ENCODE results near the gene AHDC1. TPM values are rescaled to one million over a fixed set of nuclear protein-coding genes. Genes with fewer than 3 reads are reported as not detected.

The AHDC1 gene
- 10 to 100 TPM; 10.8 to 95.0 (median 35.1) TPM for total RNA-seq
- 10 to 100 TPM in 1 of 3 donors, 1 to 10 TPM in 2; 5.8 to 10.3 (median 8.3) TPM for polyA plus RNA-seq
- long read RNA-seq, donor 1, partial matches to known transcripts, result 8 of 8 reads
- long read RNA-seq, donor 1, other reads (novel, unspliced or antisense), result 0 of 8 reads
- long read RNA-seq, donor 2, partial matches to known transcripts, result 9 of 9 reads
- long read RNA-seq, donor 2, other reads (novel, unspliced or antisense), result 0 of 9 reads
- long read RNA-seq, donor 3, partial matches to known transcripts, result 12 of 12 reads
- long read RNA-seq, donor 3, other reads (novel, unspliced or antisense), result 0 of 12 reads
- long read RNA-seq, donor 4, result 0 reads
- long read RNA-seq, donor 5, partial matches to known transcripts, result 20 of 20 reads
- long read RNA-seq, donor 5, other reads (novel, unspliced or antisense), result 0 of 20 reads
- long read RNA-seq, donor 6, result 0 reads
- long read RNA-seq, donor 7, partial matches to known transcripts, result 16 of 16 reads
- long read RNA-seq, donor 7, other reads (novel, unspliced or antisense), result 0 of 16 reads
- long read RNA-seq, donor 8, partial matches to known transcripts, result 12 of 12 reads
- long read RNA-seq, donor 8, other reads (novel, unspliced or antisense), result 0 of 12 reads
- long read RNA-seq, donor 9, partial matches to known transcripts, result 14 of 14 reads
- long read RNA-seq, donor 9, other reads (novel, unspliced or antisense), result 0 of 14 reads
- long read RNA-seq, donor 10, result 0 reads

DNA sequence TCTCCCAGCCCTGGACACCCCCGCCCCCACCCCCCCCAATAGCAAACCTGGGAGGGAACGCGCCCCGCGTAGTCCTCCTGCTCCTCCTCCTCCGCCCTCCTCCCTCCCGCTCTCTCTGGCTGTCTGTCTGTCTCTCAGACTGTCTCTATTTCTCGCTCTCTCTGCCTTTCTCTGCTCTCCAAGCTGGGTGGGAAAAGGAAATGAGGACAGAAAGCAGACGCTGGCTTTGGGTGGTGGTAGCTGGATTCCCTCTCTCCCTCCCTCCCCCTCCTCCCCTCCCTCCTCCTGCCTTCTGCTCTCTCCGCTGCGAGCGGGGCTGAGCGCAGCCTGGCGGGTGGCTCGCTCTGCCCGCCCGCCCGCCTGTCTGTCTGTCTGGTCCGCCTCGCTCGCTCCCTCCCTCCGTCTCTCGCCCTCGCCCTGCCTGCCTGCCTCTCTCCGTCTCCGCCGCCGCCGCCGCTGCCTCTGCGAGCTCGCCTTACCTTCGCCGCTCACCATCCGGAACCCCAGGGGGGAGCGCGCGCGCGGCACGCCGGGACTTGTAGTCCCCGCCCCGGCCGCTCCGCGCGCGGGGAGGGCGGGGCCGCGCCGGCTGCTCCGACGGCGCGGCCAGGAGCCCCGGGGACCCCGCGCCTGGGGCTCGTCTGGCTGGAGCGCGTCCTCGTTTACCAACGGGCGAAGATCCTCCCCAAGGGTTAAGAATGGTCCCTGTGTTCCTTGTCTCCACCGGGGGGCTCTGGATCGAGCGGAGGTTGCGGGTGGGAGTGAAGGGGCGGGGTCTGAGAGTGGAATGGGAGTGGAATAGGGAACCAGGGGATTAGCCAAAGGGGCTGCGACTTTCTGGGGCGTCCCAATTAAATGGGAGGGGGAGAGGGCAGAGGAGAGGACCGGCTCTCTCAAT is at the start of gene AHDC1:
TSS of gene AHDC1 (minus strand) at position 464 of the 898 bp plus-strand sequence. CDS start 52,029 bp downstream, outside the sequence.
- no peaks in the 10 kb centered on the region for H3K27me3 ChIP-seq
- 0 to 1% (median 0%) methylated on average over 23 to 74 of the region's 74 CpGs for WGBS, 5 donors
- TF ChIP-seq POLR2A (IDR thresholded peaks at IDR 0.05) (peak in 2 of 4 donors; percentile 33 to 71), CTCF (IDR thresholded peaks at IDR 0.05) (peak in 2 of 7 experiments; percentile 16 to 18), EP300 (IDR thresholded peaks at IDR 0.05) (no peak), POLR2AphosphoS5 (IDR thresholded peaks at IDR 0.05) (peak; percentile 86 to 98 (median 97))
- H3K4me3 ChIP-seq, result peak within 1 kb of the TSS; percentile 79 to 98 (median 90)
- no peaks in the 10 kb centered on the region for H3K36me3 ChIP-seq
- H3K27ac ChIP-seq, result peak within 1 kb of the TSS; percentile 89 to 99 (median 96)
- DNase-seq, result peak; percentile 95 to 97
- H3K9me3 ChIP-seq, result no peaks in the 10 kb centered on the region
- peaks cover 36 to 66% (median 62%) of the 10 kb centered on the region in 4 donors for H3K4me1 ChIP-seq
- intact Hi-C loops (cut with DNase I; ENCODE audit: low total_unique reads), result loop anchor here (10.0 kb wide), 1 partner anchor 299 kb away; no protein-coding TSS in a partner anchor

DNA sequence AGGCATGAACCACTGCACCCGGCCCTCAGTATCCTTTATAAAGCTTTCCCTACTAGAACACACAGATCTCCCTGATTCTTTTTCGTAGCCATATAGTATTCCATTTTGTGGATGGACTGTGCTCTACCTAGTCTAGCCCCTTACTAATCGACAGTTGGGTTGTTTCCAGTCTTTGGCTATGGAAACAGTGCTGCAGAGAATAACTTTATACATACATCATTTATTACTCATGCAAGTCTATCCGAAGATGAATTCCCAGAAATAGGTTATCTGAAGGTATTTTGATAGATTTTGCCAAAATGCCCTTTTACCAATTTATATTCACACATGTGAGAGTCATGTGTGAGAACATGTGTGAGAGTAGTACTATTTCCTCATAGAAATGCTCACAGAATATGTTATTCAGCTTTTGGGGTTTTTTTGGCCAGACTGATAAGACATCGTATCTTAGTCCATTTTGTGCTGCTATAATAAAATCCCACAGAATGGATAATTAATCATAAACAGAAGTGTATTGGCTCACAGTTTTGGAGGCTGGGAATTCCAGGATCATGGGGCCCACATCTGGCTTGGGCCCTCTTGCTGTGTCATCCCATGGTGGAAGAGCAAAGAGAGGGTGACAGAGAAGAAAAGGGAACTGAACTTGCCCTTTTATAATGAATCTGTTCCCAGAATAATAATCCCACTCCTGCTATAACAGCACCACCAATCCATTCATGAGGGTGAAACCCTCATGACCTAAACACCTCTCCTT is 48.3 kb upstream of the AHDC1 start:
- Histone ChIP-seq H3K4me3 (no peak overlapping the region), H3K4me1 (peaks cover 0 to 31% (median 8%) of the 10 kb centered on the region in 4 donors), H3K9me3 (no peaks in the 10 kb centered on the region), H3K27me3 (no peaks in the 10 kb centered on the region), H3K27ac (no peak overlapping the region), H3K36me3 (no peaks in the 10 kb centered on the region)
- TF ChIP-seq POLR2AphosphoS5 (IDR thresholded peaks at IDR 0.05), result no peak
- no peak for TF ChIP-seq EP300 (IDR thresholded peaks at IDR 0.05)
- TF ChIP-seq CTCF (IDR thresholded peaks at IDR 0.05), result no peak
- no peak for TF ChIP-seq POLR2A (IDR thresholded peaks at IDR 0.05)
- no peak for DNase-seq
- WGBS, 5 donors, result 89 to 95% (median 94%) methylated on average over 5 of the region's 5 CpGs
- intact Hi-C loops (cut with DNase I; ENCODE audit: low total_unique reads), result no loop called here

- Histone ChIP-seq H3K27ac (peak overlapping the region in 1 of 5 donors; percentile 53), H3K27me3 (no peaks in the 10 kb centered on the region)
- WGBS, 5 donors, result 38 to 53% (median 45%) methylated on average over 7 of the region's 7 CpGs
Measured at GRCh38 chr1:27650539-27651175, 46.7 kb upstream of the AHDC1 start.

GRCh38 chr1:27650171-27650538 is 46.2 kb upstream of the AHDC1 start:
- peaks cover 0 to 22% (median 3%) of the 10 kb centered on the region in 4 donors for H3K4me1 ChIP-seq
- H3K9me3 ChIP-seq, result no peaks in the 10 kb centered on the region

More at GRCh38 chr1:27650539-27651175, 46.7 kb upstream of the AHDC1 start:
- TF ChIP-seq POLR2AphosphoS5 (IDR thresholded peaks at IDR 0.05), result no peak
- Histone ChIP-seq H3K4me1 (peaks cover 0 to 27% (median 3%) of the 10 kb centered on the region in 4 donors), H3K36me3 (no peaks in the 10 kb centered on the region), H3K4me3 (no peak overlapping the region), H3K9me3 (no peaks in the 10 kb centered on the region)
- peak in 1 of 2 donors; percentile 74 for DNase-seq
- intact Hi-C loops (cut with DNase I; ENCODE audit: low total_unique reads), result no loop called here

More at GRCh38 chr1:27650171-27650538, 46.2 kb upstream of the AHDC1 start:
- no peak for TF ChIP-seq CTCF (IDR thresholded peaks at IDR 0.05)
- no peak for TF ChIP-seq EP300 (IDR thresholded peaks at IDR 0.05)
- TF ChIP-seq POLR2A (IDR thresholded peaks at IDR 0.05), result no peak
- no peak for TF ChIP-seq POLR2AphosphoS5 (IDR thresholded peaks at IDR 0.05)
- peak overlapping the region in 1 of 5 donors; percentile 53 for H3K27ac ChIP-seq
- no peaks in the 10 kb centered on the region for H3K27me3 ChIP-seq
- H3K4me3 ChIP-seq, result no peak overlapping the region
- H3K36me3 ChIP-seq, result no peaks in the 10 kb centered on the region
- no peak for DNase-seq
- WGBS, 5 donors, result 63 to 95% (median 78%) methylated on average over 1 of the region's 1 CpG
- intact Hi-C loops (cut with DNase I; ENCODE audit: low total_unique reads), result no loop called here

Data from stomach (tissue), 19 donors.